Stimulated activated naive CD4-positive, alpha-beta T cell (primary cell): ENCODE measurements around the gene TMEM9.
A peak's percentile ranks its signal among the peaks of the same experiment; 100 is the strongest.

ENCODE experiments used
- DNase-seq, 6 experiments: peaks; one replicate each; lab custom pipeline; 2025; lab: John Stamatoyannopoulos, UW

The TMEM9 gene

GRCh38 chr1:201126832-201127754, 27.2 kb downstream of the TMEM9 start, which contains the start of gene ASCL5:
TSS of gene ASCL5 (minus strand) at chr1:201127184. CDS start at chr1:201115372, 11,812 bp downstream.
- no peak for DNase-seq

GRCh38 chr1:201126463-201126831, 27.8 kb downstream of the TMEM9 start:
- DNase-seq, result no peak

- no peak for DNase-seq
Observed at GRCh38 chr1:201125800-201126199, 28.5 kb downstream of the TMEM9 start.

- DNase-seq, result no peak
Observed at GRCh38 chr1:201125019-201125418, 29.3 kb downstream of the TMEM9 start.

GRCh38 chr1:201123866-201124265, 30.4 kb downstream of the TMEM9 start:
- no peak for DNase-seq

- DNase-seq, result no peak
Observed at GRCh38 chr1:201122321-201122957, 31.8 kb downstream of the TMEM9 start.

GRCh38 chr1:201119206-201120197, 34.8 kb downstream of the TMEM9 start:
- DNase-seq, result peak in 5 of 6 experiments; percentile 4 to 30 (median 14)

- DNase-seq, result no peak
Observed at GRCh38 chr1:201116091-201116490, 38.2 kb downstream of the TMEM9 start.

- DNase-seq, result no peak
Observed at GRCh38 chr1:201115390-201115937, 38.8 kb downstream of the TMEM9 start.

- peak; percentile 43 to 89 (median 75) for DNase-seq
Observed at GRCh38 chr1:201114245-201115131, 39.8 kb downstream of the TMEM9 start.

- no peak for DNase-seq
Observed at GRCh38 chr1:201113451-201114244, 40.6 kb downstream of the TMEM9 start.

- DNase-seq, result no peak
Observed at GRCh38 chr1:201112926-201113325, 41.3 kb downstream of the TMEM9 start.

- no peak for DNase-seq
Observed at GRCh38 chr1:201112173-201112731, 42.0 kb downstream of the TMEM9 start, which contains the start of gene CACNA1S. TSS of gene CACNA1S (minus strand) at chr1:201112426. CDS start at chr1:201112339, 87 bp downstream.

- no peak for DNase-seq
Observed at GRCh38 chr1:201111672-201112071, 42.6 kb downstream of the TMEM9 start.

GRCh38 chr1:201111156-201111555, 43.1 kb downstream of the TMEM9 start:
- DNase-seq, result no peak

- no peak for DNase-seq
Observed at GRCh38 chr1:201110616-201111015, 43.7 kb downstream of the TMEM9 start.

GRCh38 chr1:201110138-201110537, 44.1 kb downstream of the TMEM9 start:
- no peak for DNase-seq

GRCh38 chr1:201109651-201110050, 44.6 kb downstream of the TMEM9 start:
- no peak for DNase-seq

GRCh38 chr1:201108614-201109013, 45.7 kb downstream of the TMEM9 start:
- no peak for DNase-seq
